IMR-90 (cell line): ENCODE results near the gene SIGLEC9. TPM values are rescaled to one million over a fixed set of nuclear protein-coding genes. Genes with fewer than 3 reads are reported as not detected.

Source experiments
- ATAC-seq: fragments of 200-7000 bp; cut with Tn5 transposase; 2 replicates; pipeline ENCODE4 v1.9.1; 2020; ENCODE audit warnings: low read depth, mild to moderate bottlenecking, moderate library complexity
- BruUV-seq: library from RNA; stranded (reverse); fragments of 400-500 nt; replicated peaks from 2 replicates; lab custom pipeline; 2021; lab: Mats Ljungman, UMichigan
- CTCF ChIA-PET: fragments of 300-600 bp; formaldehyde crosslinking; extraction: SDS; loops from one replicate; lab custom pipeline; 2021; ENCODE audit warnings: antibody characterized with exemption; lab: Yijun Ruan, JAX
- POLR2A ChIA-PET: fragments of 300-600 bp; sonication (Branson Sonifier 250); formaldehyde crosslinking; loops from one replicate; lab custom pipeline; 2022; ENCODE audit warnings: antibody characterized with exemption; ENCODE audit not compliant: unreplicated experiment; lab: Charles Lee
- DNase-seq: peaks from one replicate; pipeline ENCODE4 v3.0.0; 2013
- H2AFZ ChIP-seq: replicated peaks from 2 replicates; pipeline ENCODE3; 2013; ENCODE audit warnings: low read length, mild to moderate bottlenecking; ENCODE audit not compliant: poor library complexity
- H2AK5ac ChIP-seq: 2 replicates; pipeline ENCODE4 v1.6.1; 2013; ENCODE audit warnings: low read depth, low read length, inconsistent platforms
- H2AK9ac ChIP-seq: replicated peaks from 2 replicates; pipeline ENCODE3; 2013; ENCODE audit warnings: mild to moderate bottlenecking, low read depth, low read length, moderate library complexity; ENCODE audit not compliant: poor library complexity
- H2BK120ac ChIP-seq: 2 replicates; pipeline ENCODE4 v1.6.1; 2013; ENCODE audit warnings: low read depth, low read length, inconsistent platforms
- H2BK15ac ChIP-seq: 3 replicates; pipeline ENCODE4 v1.6.1; 2013; ENCODE audit warnings: low read depth, low read length, inconsistent platforms
- H2BK20ac ChIP-seq: 2 replicates; pipeline ENCODE4 v1.6.1; 2013; ENCODE audit warnings: low read depth, mild to moderate bottlenecking, inconsistent platforms, low read length, moderate library complexity
- H2BK5ac ChIP-seq: 2 replicates; pipeline ENCODE4 v1.6.1; 2013; ENCODE audit warnings: mild to moderate bottlenecking, low read depth, low read length, inconsistent platforms; ENCODE audit not compliant: poor library complexity, severe bottlenecking
- H3K14ac ChIP-seq: replicated peaks from 2 replicates; pipeline ENCODE4 v1.6.1; 2013; ENCODE audit warnings: low read depth, low read length, inconsistent platforms
- H3K18ac ChIP-seq: 2 replicates; pipeline ENCODE4 v1.6.1; 2013; ENCODE audit warnings: low read depth, low read length, control low read depth
- H3K23ac ChIP-seq: 2 replicates; pipeline ENCODE4 v1.6.1; 2013; ENCODE audit warnings: low read depth, low read length, inconsistent platforms
- H3K27ac ChIP-seq: 2 replicates; pipeline ENCODE4 v1.5.1; 2013; ENCODE audit warnings: mild to moderate bottlenecking, control low read depth, low read length; ENCODE audit not compliant: insufficient read depth
- H3K27me3 ChIP-seq: 2 replicates; pipeline ENCODE4 v1.6.1; 2013; ENCODE audit warnings: low read length; ENCODE audit not compliant: control insufficient read depth, insufficient read depth
- H3K36me3 ChIP-seq: 2 replicates; pipeline ENCODE4 v1.6.1; 2013; ENCODE audit warnings: low read length, mixed read lengths; ENCODE audit not compliant: control insufficient read depth, insufficient read depth
- H3K4ac ChIP-seq: 2 replicates; pipeline ENCODE4 v1.6.1; 2013; ENCODE audit warnings: low read depth, low read length, inconsistent platforms
- H3K4me1 ChIP-seq: 2 replicates; pipeline ENCODE4 v1.6.1; 2013; ENCODE audit warnings: low read length, mixed read lengths; ENCODE audit not compliant: control insufficient read depth, insufficient read depth
- H3K4me2 ChIP-seq: 2 replicates; pipeline ENCODE4 v1.6.1; 2013; ENCODE audit warnings: low read depth, mild to moderate bottlenecking, control low read depth, low read length, moderate library complexity
- H3K4me3 ChIP-seq: 2 replicates; pipeline ENCODE4 v1.5.1; 2013; ENCODE audit warnings: low read depth, mild to moderate bottlenecking, control low read depth, low read length, moderate library complexity; ENCODE audit not compliant: insufficient read depth
- H3K56ac ChIP-seq: 2 replicates; pipeline ENCODE4 v1.6.1; 2013; ENCODE audit warnings: low read length, inconsistent platforms; ENCODE audit not compliant: insufficient read depth; ENCODE audit errors: extremely low read depth
- H3K79me1 ChIP-seq, 2 experiments: 2 replicates each; pipeline ENCODE4 v1.6.1; 2013; ENCODE audit warnings: low read length in 2 of 2, inconsistent platforms in 1 of 2, low read depth in 1 of 2
- H3K9ac ChIP-seq: 2 replicates; pipeline ENCODE4 v1.6.1; 2013; ENCODE audit warnings: low read depth, low read length, control low read depth
- H3K9me1 ChIP-seq: 2 replicates; pipeline ENCODE4 v1.6.1; 2013; ENCODE audit warnings: low read length, inconsistent platforms; ENCODE audit not compliant: insufficient read depth
- H3K9me3 ChIP-seq: 2 replicates; pipeline ENCODE4 v1.6.1; 2013; ENCODE audit warnings: low read length; ENCODE audit not compliant: control insufficient read depth, insufficient read depth
- H4K20me1 ChIP-seq: 2 replicates; pipeline ENCODE4 v1.6.1; 2013; ENCODE audit warnings: low read length, inconsistent platforms; ENCODE audit not compliant: insufficient read depth
- H4K5ac ChIP-seq: 2 replicates; pipeline ENCODE4 v1.6.1; 2013; ENCODE audit warnings: mild to moderate bottlenecking, low read depth, low read length, control low read depth
- H4K8ac ChIP-seq, 2 experiments: 2 replicates each; pipeline ENCODE4 v1.6.1; 2013; ENCODE audit warnings: low read depth in 2 of 2, low read length in 2 of 2, control low read depth in 1 of 2, inconsistent platforms in 1 of 2
- H4K91ac ChIP-seq: 2 replicates; pipeline ENCODE4 v1.6.1; 2013; ENCODE audit warnings: low read depth, low read length, inconsistent platforms; ENCODE audit not compliant: insufficient read depth
- CEBPB ChIP-seq: IDR thresholded peaks from 2 replicates; pipeline ENCODE4 v1.6.1; 2012; ENCODE audit warnings: low read depth, low read length, improper control_type of control experiment
- MXI1 ChIP-seq: IDR thresholded peaks from 2 replicates; pipeline ENCODE4 v1.6.1; 2012; ENCODE audit warnings: low read depth, mild to moderate bottlenecking, low read length, moderate library complexity, borderline replicate concordance
- POLR2A ChIP-seq: IDR thresholded peaks from 2 replicates; pipeline ENCODE4 v1.6.1; 2012; ENCODE audit warnings: mild to moderate bottlenecking, low read depth, low read length
- WGBS, 2 experiments: methylation state at CpG; one replicate each; pipeline versions ENCODE4 v1.1.5 to v1.1.7; 2013; ENCODE audit warnings: missing lambda C conversion rate in 2 of 2; ENCODE audit not compliant: insufficient read length in 1 of 2; ENCODE audit errors: extremely low coverage in 2 of 2; 5-methylcytosine and 5-hydroxymethylcytosine counted together
- dilution Hi-C: fragments of 300-500 bp; cut with HindIII; formaldehyde crosslinking; loops from one replicate; pipeline ENCODE4 v1.14.3; 2018; ENCODE audit warnings: low sequenced_read_pairs; ENCODE audit not compliant: unreplicated experiment
- in situ Hi-C: fragments of 300-500 bp; cut with MboI; formaldehyde crosslinking; loops from 3 replicates; pipeline ENCODE4 v1.14.3; 2019; ENCODE audit warnings: low sequenced_read_pairs, inconsistent platforms, mixed read lengths
- intact Hi-C: fragments of 100-400 bp; cut with micrococcal nuclease; formaldehyde crosslinking; loops from 2 replicates; pipeline ENCODE4 v1.10.0; 2022
- polyA plus RNA-seq, 3 experiments: library from polyadenylated mRNA; depleted of rRNA; stranded (reverse); fragments of >200 nt; gene quantifications; 2 replicates each; pipeline ENCODE4 v1.2.3, GENCODE V29; 2012; ENCODE audit warnings: low replicate concordance in 1 of 3
- total RNA-seq: library from RNA; depleted of rRNA; stranded (reverse); fragments of >200 nt; gene quantifications from 2 replicates; pipeline ENCODE4 v1.2.3, GENCODE V29; 2012
- TF ChIP-seq, protein P1 (sequence below): conservative IDR thresholded peaks from 2 replicates; pipeline ENCODE4 v1.5.1; 2012; ENCODE audit warnings: mild to moderate bottlenecking, low read depth, low read length, improper control_type of control experiment

The SIGLEC9 gene
- total and polyA plus RNA-seq, 2 of the 4 experiments (the other 2 are of a cell fraction): 0.03 TPM; not detected in 1

- H3K23ac ChIP-seq: no peak overlapping the region
- H4K5ac ChIP-seq: no peak overlapping the region
- no peak overlapping the region for H2BK5ac ChIP-seq
- H3K36me3 ChIP-seq: no peaks in the 10 kb centered on the region
- H2AK5ac ChIP-seq: no peak overlapping the region
- H3K4me1 ChIP-seq: no peaks in the 10 kb centered on the region
- ChIA-PET POLR2A (no interaction called here), CTCF (interaction anchor here (0.6 kb wide), 1 partner anchor 217 kb away, joined by 3 read pairs; no protein-coding TSS in a partner anchor)
- H2AK9ac ChIP-seq: no peak overlapping the region
- H3K4me3 ChIP-seq: no peak overlapping the region
- H3K4ac ChIP-seq: no peak overlapping the region
- H4K91ac ChIP-seq: no peak overlapping the region
- no peaks in the 10 kb centered on the region for H3K9me3 ChIP-seq
- in situ Hi-C loops: no loop called here
- no peaks in the 10 kb centered on the region for H4K20me1 ChIP-seq
- no peak for DNase-seq
- peaks cover 1% of the 10 kb centered on the region; the same call in 1 of the 2 replicates for H3K27me3 ChIP-seq
- H3K4me2 ChIP-seq: no peak overlapping the region
- H3K56ac ChIP-seq: no peak overlapping the region
- H3K18ac ChIP-seq: no peak overlapping the region
- H3K9ac ChIP-seq: no peak overlapping the region
- BruUV-seq: no TSS peak
- WGBS, 2 experiments: no CpG with 5 or more reads among the region's 4 CpGs
- H2AFZ ChIP-seq: no peak overlapping the region
- no peak overlapping the region for H2BK15ac ChIP-seq
- no peak overlapping the region for H3K27ac ChIP-seq
- no peak overlapping the region for H4K8ac ChIP-seq
- no peak overlapping the region for H3K14ac ChIP-seq
- dilution Hi-C loops: no loop called here
- intact Hi-C loops: no loop called here
- no peak for TF ChIP-seq MXI1
- TF ChIP-seq, protein P1, sequence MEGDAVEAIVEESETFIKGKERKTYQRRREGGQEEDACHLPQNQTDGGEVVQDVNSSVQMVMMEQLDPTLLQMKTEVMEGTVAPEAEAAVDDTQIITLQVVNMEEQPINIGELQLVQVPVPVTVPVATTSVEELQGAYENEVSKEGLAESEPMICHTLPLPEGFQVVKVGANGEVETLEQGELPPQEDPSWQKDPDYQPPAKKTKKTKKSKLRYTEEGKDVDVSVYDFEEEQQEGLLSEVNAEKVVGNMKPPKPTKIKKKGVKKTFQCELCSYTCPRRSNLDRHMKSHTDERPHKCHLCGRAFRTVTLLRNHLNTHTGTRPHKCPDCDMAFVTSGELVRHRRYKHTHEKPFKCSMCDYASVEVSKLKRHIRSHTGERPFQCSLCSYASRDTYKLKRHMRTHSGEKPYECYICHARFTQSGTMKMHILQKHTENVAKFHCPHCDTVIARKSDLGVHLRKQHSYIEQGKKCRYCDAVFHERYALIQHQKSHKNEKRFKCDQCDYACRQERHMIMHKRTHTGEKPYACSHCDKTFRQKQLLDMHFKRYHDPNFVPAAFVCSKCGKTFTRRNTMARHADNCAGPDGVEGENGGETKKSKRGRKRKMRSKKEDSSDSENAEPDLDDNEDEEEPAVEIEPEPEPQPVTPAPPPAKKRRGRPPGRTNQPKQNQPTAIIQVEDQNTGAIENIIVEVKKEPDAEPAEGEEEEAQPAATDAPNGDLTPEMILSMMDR: no peak
- no peak for TF ChIP-seq POLR2A
- no peak for TF ChIP-seq CEBPB
- no peak overlapping the region for H2BK20ac ChIP-seq
- no peak overlapping the region for H2BK120ac ChIP-seq
- H3K79me1 ChIP-seq: no peaks in the 10 kb centered on the region
- no peaks in the 10 kb centered on the region for H3K9me1 ChIP-seq
- no peak; the same call in 1 of the 2 replicates for ATAC-seq
Measured at GRCh38 chr19:51161867-51162496, 37.3 kb downstream of the SIGLEC9 start.
